Activated B cell treated with CpG ODN at 0.5 μM for 24 hours (primary cell): Measurements from ENCODE around the gene EVI5. TPM values are rescaled to one million over a fixed set of nuclear protein-coding genes. Genes with fewer than 3 reads are reported as not detected.
"Not testable (repeated sequence)": the region's sequence is repeated elsewhere in the genome, so short reads cannot be mapped to it uniquely, and the experiment has no call there.

Experiments
- ATAC-seq: fragments of 200-7000 bp; cut with Tn5 transposase; one replicate; pipeline ENCODE4 v1.10.0; 2021; ENCODE audit warnings: low read depth, mild to moderate bottlenecking, moderate library complexity
- CTCF ChIA-PET: fragments of 350-600 bp; sonication (Branson Sonifier 250); formaldehyde crosslinking; loops from one replicate; lab custom pipeline; 2021; ENCODE audit warnings: antibody characterized with exemption; lab: Charles Lee
- POLR2A ChIA-PET: fragments of 350-600 bp; sonication (Branson Sonifier 250); formaldehyde crosslinking; loops from one replicate; lab custom pipeline; 2021; ENCODE audit warnings: antibody characterized with exemption; lab: Charles Lee
- DNase-seq: peaks from one replicate; pipeline ENCODE4 v3.0.0; 2022
- H3K27ac Mint-ChIP-seq: one replicate; pipeline ENCODE4 v1.8.0; 2020; ENCODE audit warnings: mixed read lengths
- H3K27me3 Mint-ChIP-seq: one replicate; pipeline ENCODE4 v1.8.0; 2021; ENCODE audit warnings: mixed read lengths
- H3K36me3 Mint-ChIP-seq: one replicate; pipeline ENCODE4 v1.8.0; 2021; ENCODE audit warnings: low read depth, mixed read lengths
- H3K4me1 Mint-ChIP-seq: one replicate; pipeline ENCODE4 v1.8.0; 2021; ENCODE audit warnings: mixed read lengths
- H3K4me3 Mint-ChIP-seq: one replicate; pipeline ENCODE4 v1.8.0; 2020; ENCODE audit warnings: mild to moderate bottlenecking, mixed read lengths
- H3K9me3 Mint-ChIP-seq: one replicate; pipeline ENCODE4 v1.8.0; 2020; ENCODE audit warnings: mixed read lengths
- CTCF ChIP-seq: fragments of 200-600 bp; IDR thresholded peaks from one replicate; pipeline ENCODE4 v1.8.0; 2022; ENCODE audit warnings: antibody characterized with exemption, mild to moderate bottlenecking
- intact Hi-C: fragments of 100-400 bp; cut with micrococcal nuclease; formaldehyde crosslinking; loops from one replicate; pipeline ENCODE4 v1.15.1; 2024
- total RNA-seq: library from RNA; stranded (reverse); gene quantifications from 2 replicates; pipeline ENCODE4 v1.2.3, GENCODE V29; 2022

Gene EVI5
- total RNA-seq, 1 donor from 2014 or later: 27.4 TPM

GRCh38 chr1:92786111-92786901 lies 1.4 kb upstream of the EVI5 start:
- peaks cover 3% of the 10 kb centered on the region for H3K36me3 Mint-ChIP-seq
- TF ChIP-seq CTCF: no peak
- intact Hi-C loops: loop anchor here (5.0 to 10.0 kb wide), 3 partner anchors 252 to 561 kb away; partner anchors contain the start of genes CCDC18, DR1 and TMED5

GRCh38 chr1:92784021-92784638 lies 778 bp downstream of the EVI5 start:
- peaks cover 31% of the 10 kb centered on the region for H3K4me1 Mint-ChIP-seq
- peaks cover 5% of the 10 kb centered on the region for H3K36me3 Mint-ChIP-seq
- TF ChIP-seq CTCF: no peak
- no peak for ATAC-seq
- intact Hi-C loops: loop anchor here (2.0 to 10.0 kb wide), 5 partner anchors 177 to 1635 kb away; partner anchors contain the start of genes ABCD3, CDC7, DIPK1A and GLMN
- H3K4me3 Mint-ChIP-seq: peak overlapping the region; percentile 86
- peak; percentile 21 for DNase-seq
- CTCF ChIA-PET: interaction anchor here (1.4 kb wide), 1 partner anchor 34 kb away, joined by 6 read pairs; no protein-coding TSS in a partner anchor
- no peaks in the 10 kb centered on the region for H3K27me3 Mint-ChIP-seq
- no peaks in the 10 kb centered on the region for H3K9me3 Mint-ChIP-seq
- POLR2A ChIA-PET: interaction anchor here (0.6 to 3.2 kb wide), 7 partner anchors 9 to 562 kb away, joined by 3 to 16 read pairs (median 3); partner anchors contain the start of genes DR1, GLMN, RPAP2 and RPL5
- H3K27ac Mint-ChIP-seq: peak overlapping the region; percentile 82

More at GRCh38 chr1:92786111-92786901, 1.4 kb upstream of the EVI5 start:
- peaks cover 25% of the 10 kb centered on the region for H3K4me1 Mint-ChIP-seq
- DNase-seq: no peak
- H3K27me3 Mint-ChIP-seq: no peaks in the 10 kb centered on the region
- ChIA-PET POLR2A (interaction anchor here (3.2 kb wide), 1 partner anchor 46 kb away, joined by 16 read pairs; the partner anchor contains the start of gene RPL5), CTCF (interaction anchor here (0.6 to 1.4 kb wide), 4 partner anchors 30 to 1290 kb away, joined by 3 to 4 read pairs (median 4); no protein-coding TSS in a partner anchor)
- ATAC-seq: no peak
- peak overlapping the region; percentile 37 for H3K4me3 Mint-ChIP-seq
- H3K9me3 Mint-ChIP-seq: no peaks in the 10 kb centered on the region
- no peak overlapping the region for H3K27ac Mint-ChIP-seq

GRCh38 chr1:92783550-92783949 lies 1.4 kb downstream of the EVI5 start:
- POLR2A ChIA-PET: interaction anchor here (0.5 to 3.2 kb wide), 4 partner anchors 9 to 432 kb away, joined by 3 to 16 read pairs (median 7); partner anchors contain the start of gene RPL5
- ATAC-seq, DNase-seq, H3K9me3 Mint-ChIP-seq, H3K36me3 Mint-ChIP-seq, CTCF ChIA-PET, H3K27me3 Mint-ChIP-seq: not testable (repeated sequence)
- Mint-ChIP-seq H3K4me3 (peak overlapping the region; percentile 86), H3K27ac (peak overlapping the region; percentile 82), H3K4me1 (peaks cover 31% of the 10 kb centered on the region)
- intact Hi-C loops: loop anchor here (5.0 to 10.0 kb wide), 2 partner anchors 249 to 1281 kb away; partner anchors contain the start of gene CDC7

GRCh38 chr1:92778376-92778775 lies 6.5 kb downstream of the EVI5 start:
- ChIA-PET CTCF (no interaction called here), POLR2A (no interaction called here)
- no peak for DNase-seq
- Mint-ChIP-seq H3K27me3 (no peaks in the 10 kb centered on the region), H3K9me3 (no peaks in the 10 kb centered on the region), H3K27ac (no peak overlapping the region), H3K4me1 (peaks cover 24% of the 10 kb centered on the region), H3K36me3 (peaks cover 14% of the 10 kb centered on the region), H3K4me3 (no peak overlapping the region)
- TF ChIP-seq CTCF: no peak
- intact Hi-C loops: no loop called here
- ATAC-seq: no peak

GRCh38 chr1:92774407-92774806 lies 10.5 kb downstream of the EVI5 start:
- TF ChIP-seq CTCF: no peak
- CTCF ChIA-PET: no interaction called here
- DNase-seq (no peak), ATAC-seq (no peak)
- intact Hi-C loops: no loop called here
- no peaks in the 10 kb centered on the region for H3K9me3 Mint-ChIP-seq
- POLR2A ChIA-PET: interaction anchor here (0.6 to 0.7 kb wide), 2 partner anchors 9 to 163 kb away, joined by 3 to 4 read pairs; no protein-coding TSS in a partner anchor
- H3K4me3 Mint-ChIP-seq: no peak overlapping the region
- peaks cover 21% of the 10 kb centered on the region for H3K36me3 Mint-ChIP-seq
- H3K27me3 Mint-ChIP-seq: no peaks in the 10 kb centered on the region
- H3K27ac Mint-ChIP-seq: no peak overlapping the region
- H3K4me1 Mint-ChIP-seq: peaks cover 6% of the 10 kb centered on the region

- CTCF ChIA-PET, DNase-seq, H3K4me1 Mint-ChIP-seq, intact Hi-C loops, H3K9me3 Mint-ChIP-seq, ATAC-seq, H3K27me3 Mint-ChIP-seq, H3K4me3 Mint-ChIP-seq, H3K27ac Mint-ChIP-seq: not testable (repeated sequence)
- peaks cover 24% of the 10 kb centered on the region for H3K36me3 Mint-ChIP-seq
- POLR2A ChIA-PET: interaction anchor here (0.6 to 0.7 kb wide), 2 partner anchors 10 to 163 kb away, joined by 3 to 4 read pairs; no protein-coding TSS in a partner anchor
These were observed 11.2 kb downstream of the EVI5 start for GRCh38 chr1:92773749-92774148.
